DMS153 treated with DMSO at 0.1 percent for 48 hours (cell line): ENCODE results near the gene CPNE9.

Experiments used
- DNase-seq: peaks from one replicate; lab custom pipeline; 2025; ENCODE audit not compliant: unreplicated experiment; lab: John Stamatoyannopoulos, UW

Gene CPNE9

DNA sequence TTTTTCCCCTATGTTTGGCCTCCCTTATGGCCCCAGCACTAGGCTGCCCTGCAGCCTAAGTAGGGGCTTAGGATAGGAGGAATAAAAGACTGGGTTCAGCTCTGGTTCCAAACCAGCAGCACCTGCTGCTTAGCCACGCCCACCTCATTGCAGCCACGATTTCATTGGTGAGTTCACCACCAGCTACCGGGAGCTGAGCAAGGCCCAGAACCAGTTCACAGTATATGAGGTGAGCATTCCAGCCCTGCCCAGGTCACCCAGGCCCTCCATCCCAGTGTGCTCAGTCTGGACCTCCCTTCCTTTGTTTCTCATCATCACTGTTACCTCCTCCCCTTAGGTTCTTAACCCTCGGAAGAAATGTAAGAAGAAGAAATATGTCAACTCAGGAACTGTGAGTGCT lies 11.5 kb downstream of the CPNE9 start:
- DNase-seq, result no peak

- no peak for DNase-seq
These were observed 12.3 kb downstream of the CPNE9 start for GRCh38 chr3:9715764-9716437.

DNA sequence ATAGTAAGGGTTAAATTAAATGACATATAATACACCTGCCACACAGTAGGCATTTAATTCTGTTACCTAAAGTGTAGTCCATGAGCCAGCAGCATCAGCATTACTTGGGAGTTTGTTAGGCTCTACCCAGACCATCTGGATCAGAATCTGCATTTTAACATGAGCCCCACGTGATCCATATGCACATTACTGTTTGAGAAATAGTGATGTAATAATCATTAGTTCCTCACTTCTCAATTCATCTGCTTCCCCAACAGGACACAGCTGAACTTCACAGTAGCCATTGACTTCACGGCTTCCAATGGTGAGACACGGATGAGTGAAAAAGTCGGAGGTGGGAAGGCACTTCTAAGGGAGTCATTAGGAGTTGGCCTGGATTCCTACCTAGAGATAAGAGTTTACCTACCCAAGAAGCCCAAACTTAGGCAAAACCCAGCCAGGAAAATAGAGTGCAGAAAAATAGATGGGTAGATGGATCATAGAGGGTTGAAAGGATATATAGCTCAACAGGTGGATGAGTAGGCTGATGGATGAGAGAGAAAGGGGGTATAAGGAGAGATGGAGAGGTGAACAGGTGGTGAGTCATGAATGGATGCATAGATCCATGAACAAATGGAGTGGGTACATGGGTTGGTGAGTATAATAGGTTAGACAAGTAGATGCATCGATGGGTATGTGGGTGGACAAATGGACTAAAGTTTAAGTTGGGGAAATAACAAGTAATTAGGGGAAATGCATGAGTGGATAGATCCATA lies 13.3 kb downstream of the CPNE9 start:
- no peak for DNase-seq

- no peak for DNase-seq
These were observed 13.9 kb downstream of the CPNE9 start for GRCh38 chr3:9717563-9717962.

DNA sequence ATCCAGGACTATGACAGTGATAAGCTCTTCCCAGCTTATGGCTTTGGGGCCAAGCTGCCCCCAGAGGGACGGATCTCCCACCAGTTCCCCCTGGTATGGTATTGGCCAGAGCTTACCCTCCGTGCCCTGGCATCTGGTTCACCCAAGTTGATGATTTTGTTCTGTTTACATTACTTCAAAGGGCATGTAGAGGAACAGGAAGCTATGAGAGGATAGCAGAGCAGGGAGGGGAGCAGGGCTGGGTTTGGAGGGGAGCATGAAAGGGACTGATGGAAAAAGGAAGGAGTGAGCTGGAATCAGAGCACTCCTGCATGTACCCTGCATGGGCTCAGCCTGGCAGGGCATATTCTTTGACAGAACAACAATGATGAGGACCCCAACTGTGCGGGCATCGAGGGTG lies 14.5 kb downstream of the CPNE9 start:
- no peak for DNase-seq

DNA sequence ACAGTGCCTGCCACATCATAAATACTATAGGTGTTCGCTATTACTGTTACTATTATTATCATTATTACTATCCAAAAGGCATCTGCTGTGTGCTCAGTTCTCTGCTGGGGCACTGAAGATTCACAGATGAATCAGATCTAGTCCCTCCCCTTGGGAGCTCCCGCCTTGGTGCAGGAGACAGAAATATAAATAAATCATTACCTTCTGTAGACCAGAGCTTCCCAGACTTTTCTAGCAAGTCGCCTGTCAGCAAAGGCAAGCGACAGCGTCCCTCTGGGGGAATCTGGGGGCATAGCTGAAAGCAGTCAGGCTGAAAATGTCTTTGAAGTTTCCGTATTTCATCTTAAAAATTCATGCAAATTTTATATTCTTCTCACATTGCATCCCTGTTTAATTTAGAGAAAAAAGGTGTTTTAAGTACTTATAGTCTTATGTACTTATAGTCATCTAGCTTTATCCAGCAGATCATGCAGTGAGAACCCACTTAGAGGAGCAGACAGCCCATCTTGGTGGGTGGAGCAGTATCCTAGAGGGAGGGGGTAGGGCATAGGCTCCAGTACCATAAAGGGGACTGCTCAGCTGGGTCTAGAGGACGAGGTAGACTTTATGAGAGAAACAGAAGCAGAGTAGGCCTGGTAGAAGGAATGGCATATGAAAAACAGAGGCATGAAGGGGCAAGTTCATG lies 17.5 kb downstream of the CPNE9 start:
- DNase-seq, result no peak

DNA sequence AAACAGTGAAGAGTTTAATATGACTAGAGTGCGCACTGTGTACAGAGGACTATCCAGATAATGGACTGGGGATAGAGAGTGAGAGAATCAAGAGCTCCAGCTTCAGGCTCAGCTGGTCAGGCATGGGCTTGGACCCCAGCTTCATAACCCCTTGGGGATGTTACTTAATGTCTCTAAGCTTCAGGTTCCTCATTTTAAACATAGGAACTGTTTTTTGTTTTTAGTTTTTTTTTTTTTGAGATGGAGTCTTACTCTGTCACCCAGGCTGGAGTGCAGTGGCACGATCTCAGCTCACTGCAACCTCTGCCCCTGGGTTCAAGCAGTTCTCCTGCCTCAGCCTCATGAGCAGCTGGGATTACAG lies 18.0 kb downstream of the CPNE9 start:
- no peak for DNase-seq

GRCh38 chr3:9725775-9726515 lies 22.3 kb downstream of the CPNE9 start:
- DNase-seq, result no peak

- no peak for DNase-seq
These were observed 23.5 kb downstream of the CPNE9 start for GRCh38 chr3:9727041-9727595.

GRCh38 chr3:9727743-9728142 lies 24.1 kb downstream of the CPNE9 start:
- no peak for DNase-seq

DNA sequence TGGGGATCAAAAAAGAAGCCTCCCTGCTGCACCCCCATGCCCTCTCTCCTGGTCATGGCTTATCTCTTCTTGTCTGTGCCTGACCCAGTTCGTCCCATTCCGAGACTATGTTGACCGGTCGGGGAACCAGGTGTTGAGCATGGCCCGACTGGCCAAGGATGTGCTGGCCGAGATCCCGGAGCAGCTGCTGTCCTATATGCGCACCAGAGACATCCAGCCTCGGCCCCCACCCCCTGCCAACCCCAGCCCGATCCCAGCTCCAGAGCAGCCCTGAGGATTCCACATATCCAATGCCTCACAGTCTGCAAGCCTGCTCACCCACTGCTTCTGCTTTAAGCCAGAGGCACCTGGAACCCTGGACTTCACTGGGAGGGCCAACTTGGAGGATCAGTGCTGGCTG lies 25.8 kb downstream of the CPNE9 start:
- no peak for DNase-seq

DNA sequence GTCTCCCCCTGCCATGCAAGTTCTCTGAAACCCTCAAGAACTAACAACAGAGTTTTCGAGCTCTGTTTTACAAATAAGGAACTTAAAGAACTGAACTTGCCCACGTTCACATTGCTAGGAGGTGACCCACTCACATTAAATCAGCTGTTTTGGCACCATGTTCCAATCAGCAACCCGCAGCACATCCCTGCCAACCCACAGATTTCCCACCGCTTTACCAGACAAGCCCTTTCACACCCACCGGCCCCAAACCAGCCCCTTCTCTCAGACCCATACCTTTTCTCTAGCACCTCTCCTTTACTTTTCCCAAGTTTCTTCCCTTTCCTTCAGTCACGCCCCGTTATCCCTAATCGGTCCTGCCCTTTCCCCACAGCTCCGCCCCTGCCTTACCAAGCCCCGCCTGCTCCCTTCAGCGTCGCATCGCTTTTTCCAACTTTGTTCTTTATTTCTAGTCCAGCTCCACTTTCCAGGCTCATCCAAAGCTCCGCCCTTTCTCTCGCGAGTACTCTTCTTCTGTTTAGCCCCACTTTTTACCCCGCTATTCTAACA lies 27.1 kb downstream of the CPNE9 start:
- DNase-seq, result peak; percentile 29

DNA sequence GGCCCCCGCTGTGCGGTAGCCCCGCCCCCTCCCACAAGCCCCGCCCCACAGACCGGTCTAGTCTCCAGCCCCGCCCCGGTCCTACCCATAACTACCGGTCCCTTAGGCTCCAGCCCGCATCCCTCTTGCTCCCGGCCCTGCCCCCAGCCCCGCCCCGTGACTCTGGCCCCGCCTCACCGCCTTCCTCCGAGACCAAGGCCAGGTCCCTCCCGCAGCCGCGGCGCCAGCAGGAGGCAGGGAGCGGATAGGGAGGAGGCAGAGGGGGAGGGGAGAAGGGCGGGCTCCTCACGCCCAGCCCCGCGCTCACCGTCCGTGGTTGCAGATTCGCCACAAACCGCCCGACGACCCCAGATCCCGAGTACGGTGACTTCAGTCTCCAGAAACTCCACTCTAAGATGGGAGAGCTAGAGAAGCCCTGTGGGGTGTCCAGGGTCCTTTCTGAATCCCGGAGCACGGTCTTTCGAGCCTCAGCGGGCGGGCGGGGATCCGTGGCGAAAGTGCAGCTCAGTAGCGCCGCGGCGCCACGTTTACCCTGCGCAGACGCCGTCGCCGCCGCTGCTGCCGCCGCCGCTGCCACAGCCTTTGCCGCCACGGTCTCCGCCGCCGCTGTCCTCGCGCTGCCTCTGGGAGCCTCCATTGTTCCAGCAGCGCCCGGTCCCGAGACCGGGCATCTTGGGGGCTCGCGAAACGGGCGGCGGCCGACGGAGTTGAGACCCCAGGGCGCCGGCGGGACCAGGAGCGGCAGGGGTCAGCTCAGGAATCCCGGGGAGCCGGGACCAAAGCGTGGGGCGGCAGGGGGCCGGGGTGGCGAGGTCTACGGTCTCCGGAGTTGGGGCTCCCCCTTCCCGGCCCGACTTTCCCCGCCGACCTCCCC lies 27.8 kb downstream of the CPNE9 start, which contains the start of gene BRPF1:
Gene BRPF1, plus strand, starts transcription at position 530 of the 874 bp plus-strand sequence. CDS start 2,406 bp downstream, outside the sequence.
- peak; percentile 38 for DNase-seq

DNA sequence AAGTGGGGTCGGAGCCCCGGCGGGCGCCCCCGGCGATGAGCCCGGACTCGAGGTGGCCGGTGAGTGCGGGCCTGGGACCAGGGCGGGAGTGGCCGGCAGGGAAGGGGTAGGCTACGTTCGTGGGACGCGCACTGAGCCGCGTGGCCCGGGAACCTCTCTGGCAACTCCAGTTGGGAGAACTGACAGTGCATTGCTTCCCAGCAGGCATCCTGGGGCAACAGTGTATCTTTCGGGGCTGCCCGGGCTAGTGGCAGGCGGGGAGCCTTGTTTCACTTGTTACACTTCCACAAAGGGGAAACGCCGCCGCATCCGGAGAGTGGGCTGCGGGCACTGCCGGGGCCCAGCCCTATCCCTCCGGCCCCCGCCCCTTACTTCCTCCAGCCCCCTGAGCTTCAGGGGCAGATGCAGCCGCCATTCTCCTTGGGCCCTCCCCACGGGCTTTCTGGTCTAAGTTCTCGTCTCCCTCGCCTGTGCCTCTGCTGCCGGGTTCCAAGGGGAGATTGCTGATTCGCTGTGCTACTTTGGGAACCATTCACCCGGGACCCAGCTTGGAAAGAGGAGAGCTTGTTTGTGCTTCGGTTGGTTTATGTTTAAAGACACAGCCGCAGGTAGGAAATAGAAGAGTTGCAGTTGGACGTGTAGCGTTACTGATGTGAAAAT lies 28.6 kb downstream of the CPNE9 start:
- DNase-seq, result no peak

DNA sequence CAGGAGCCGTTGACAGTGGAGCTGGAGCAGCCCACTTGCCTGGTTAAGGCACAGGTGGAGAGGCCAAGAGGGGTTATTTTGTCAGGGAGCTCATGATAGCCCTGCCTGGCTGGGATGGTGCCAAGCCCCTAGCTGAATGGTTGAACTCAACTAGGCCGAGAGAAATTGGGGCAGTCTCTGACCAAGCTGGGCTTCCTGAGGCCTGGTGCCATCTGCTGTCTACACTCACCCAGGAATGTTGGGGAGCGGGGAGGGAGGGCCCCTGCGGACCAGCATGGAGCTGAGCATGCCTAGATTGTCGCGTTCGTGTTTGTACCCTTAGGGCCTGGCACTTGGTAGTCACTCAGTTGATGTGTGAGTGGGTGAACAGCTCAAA lies 29.1 kb downstream of the CPNE9 start:
- DNase-seq, result no peak

GRCh38 chr3:9736831-9737230 lies 33.2 kb downstream of the CPNE9 start:
- DNase-seq, result no peak

DNA sequence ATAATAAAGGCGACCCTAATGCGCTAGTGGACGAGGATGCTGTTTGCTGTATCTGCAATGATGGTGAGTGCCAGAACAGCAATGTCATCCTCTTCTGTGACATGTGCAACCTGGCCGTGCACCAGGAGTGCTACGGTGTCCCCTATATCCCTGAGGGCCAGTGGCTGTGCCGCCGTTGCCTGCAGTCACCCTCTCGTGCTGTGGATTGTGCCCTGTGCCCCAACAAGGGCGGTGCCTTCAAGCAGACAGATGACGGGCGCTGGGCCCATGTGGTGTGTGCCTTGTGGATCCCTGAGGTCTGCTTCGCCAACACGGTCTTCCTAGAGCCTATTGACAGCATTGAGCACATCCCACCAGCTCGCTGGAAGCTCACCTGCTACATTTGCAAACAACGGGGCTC lies 35.5 kb downstream of the CPNE9 start:
- no peak for DNase-seq

DNA sequence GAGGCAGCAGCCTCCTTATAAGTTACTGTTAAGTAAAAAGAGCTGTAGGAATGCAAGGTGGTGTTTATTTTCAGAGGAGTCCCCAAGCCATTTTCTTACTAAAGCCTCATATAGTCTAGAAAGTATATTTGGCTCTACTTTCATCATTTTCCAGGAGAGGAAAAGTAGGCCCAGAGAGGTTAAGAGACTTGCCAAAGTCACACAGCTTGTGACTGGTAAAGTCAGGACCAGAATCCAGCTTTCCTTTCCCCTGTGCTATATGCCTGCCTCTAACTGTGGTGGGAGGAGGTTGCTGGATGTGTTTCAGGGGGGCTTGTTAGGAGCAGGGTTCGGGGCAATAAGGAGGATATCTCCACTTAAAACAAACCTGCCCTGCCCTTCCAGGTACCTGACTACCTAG lies 38.9 kb downstream of the CPNE9 start:
- no peak for DNase-seq

DNA sequence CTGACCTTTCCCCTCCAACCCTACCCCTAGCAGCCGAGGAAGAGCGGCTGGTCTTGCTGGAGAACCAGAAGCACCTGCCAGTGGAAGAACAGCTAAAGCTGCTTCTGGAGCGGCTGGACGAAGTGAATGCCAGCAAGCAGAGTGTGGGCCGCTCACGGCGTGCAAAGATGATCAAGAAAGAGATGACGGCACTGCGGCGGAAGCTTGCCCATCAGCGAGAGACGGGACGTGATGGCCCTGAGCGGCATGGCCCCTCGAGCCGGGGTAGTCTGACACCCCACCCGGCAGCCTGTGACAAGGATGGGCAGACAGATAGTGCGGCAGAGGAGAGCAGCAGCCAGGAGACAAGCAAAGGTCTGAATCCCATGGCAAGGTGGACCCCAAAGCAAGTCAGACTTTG lies 39.9 kb downstream of the CPNE9 start:
- DNase-seq, result no peak
